HepG2 (cell line): ENCODE measurements around the gene FRK. TPM values are rescaled to one million over a fixed set of nuclear protein-coding genes. Genes with fewer than 3 reads are reported as not detected.

Experiments used
- ARID3A ChIP-seq: IDR thresholded peaks from 2 replicates; pipeline ENCODE4 v1.6.1; 2012; ENCODE audit warnings: low read depth, low read length, improper control_type of control experiment
- ATRX ChIP-seq: sonication (generic); formaldehyde crosslinking; IDR thresholded peaks from 2 replicates; pipeline ENCODE4 v1.4.0; 2020; ENCODE audit warnings: missing genetic modification reagents, borderline replicate concordance
- BRCA1 ChIP-seq: sonication (generic); formaldehyde crosslinking; IDR thresholded peaks from 2 replicates; pipeline ENCODE4 v1.4.0; 2020; ENCODE audit warnings: missing genetic modification reagents
- ETV6 ChIP-seq: sonication (generic); formaldehyde crosslinking; conservative IDR thresholded peaks from 2 replicates; pipeline ENCODE4 v1.4.0; 2020; ENCODE audit warnings: missing genetic modification reagents
- FOXP4 ChIP-seq: sonication (generic); formaldehyde crosslinking; IDR thresholded peaks from 2 replicates; pipeline ENCODE4 v1.4.0; 2020; ENCODE audit warnings: missing genetic modification reagents
- HMG20B ChIP-seq: conservative IDR thresholded peaks from 2 replicates; pipeline ENCODE4 v1.6.1; 2016; ENCODE audit warnings: missing genetic modification reagents, missing compliant biosample characterization
- MED8 ChIP-seq: sonication (generic); formaldehyde crosslinking; IDR thresholded peaks from 2 replicates; pipeline ENCODE4 v1.8.1; 2023; ENCODE audit warnings: mild to moderate bottlenecking, missing genetic modification reagents; ENCODE audit not compliant: insufficient replicate concordance
- PITX1 ChIP-seq: sonication (generic); formaldehyde crosslinking; IDR thresholded peaks from 2 replicates; pipeline ENCODE4 v1.5.1; 2020; ENCODE audit warnings: mild to moderate bottlenecking, missing genetic modification reagents
- PRPF4 ChIP-seq: fragments of 200-400 bp; formaldehyde crosslinking; IDR thresholded peaks from 2 replicates; pipeline ENCODE4 v1.6.1; 2016; ENCODE audit warnings: low read length, low read depth; ENCODE audit not compliant: poor library complexity, severe bottlenecking
- RAD51 ChIP-seq: fragments of 450-650 bp; IDR thresholded peaks from 2 replicates; pipeline ENCODE4 v1.6.1; 2016; ENCODE audit warnings: borderline replicate concordance
- SSRP1 ChIP-seq: IDR thresholded peaks from 2 replicates; pipeline ENCODE4 v1.6.1; 2016; ENCODE audit warnings: control low read depth
- ZFP36L1 ChIP-seq: sonication (generic); formaldehyde crosslinking; IDR thresholded peaks from 2 replicates; pipeline ENCODE4 v1.8.0; 2022; ENCODE audit warnings: mild to moderate bottlenecking, missing genetic modification reagents, moderate library complexity
- ZNF143 ChIP-seq: sonication (generic); formaldehyde crosslinking; IDR thresholded peaks from 2 replicates; pipeline ENCODE4 v1.4.0; 2020; ENCODE audit warnings: missing genetic modification reagents
- ZNF460 ChIP-seq: sonication (generic); formaldehyde crosslinking; IDR thresholded peaks from 2 replicates; pipeline ENCODE4 v1.5.1; 2020; ENCODE audit warnings: missing genetic modification reagents, mild to moderate bottlenecking, borderline replicate concordance
- ZNF513 ChIP-seq: sonication (generic); formaldehyde crosslinking; conservative IDR thresholded peaks from 2 replicates; pipeline ENCODE4 v1.5.0; 2020; ENCODE audit warnings: missing genetic modification reagents
- ZNF646 ChIP-seq: sonication (generic); formaldehyde crosslinking; IDR thresholded peaks from 2 replicates; pipeline ENCODE4 v1.9.0; 2021; ENCODE audit warnings: mild to moderate bottlenecking, missing genetic modification reagents
- ZSCAN20 ChIP-seq: sonication (generic); formaldehyde crosslinking; IDR thresholded peaks from 2 replicates; pipeline ENCODE4 v1.4.0; 2020; ENCODE audit warnings: missing genetic modification reagents, mild to moderate bottlenecking, borderline replicate concordance
- polyA plus RNA-seq, 8 experiments: library from polyadenylated mRNA; depleted of rRNA in 3 of 8; stranded (reverse) in 7 of 8; unstranded in 1 of 8; fragments of >200 nt; fragmentation: Illumina TruSeq in 4 of 8; extraction: Trizol in 4 of 8; gene quantifications; 2 replicates each; pipeline versions ENCODE4 v1.2.1 to v1.2.3, GENCODE V29; 2011 to 2016; ENCODE audit warnings: low read depth in 4 of 8, missing spikeins in 1 of 8, mixed read lengths in 1 of 8; ENCODE audit not compliant: insufficient read depth in 1 of 8
- total RNA-seq, 5 experiments: library from RNA; depleted of rRNA; stranded (reverse); fragments of >200 nt; fragmentation: Illumina TruSeq; extraction: Trizol; gene quantifications; 2 replicates each; pipeline ENCODE4 v1.2.3, GENCODE V29; 2016; ENCODE audit warnings: low read depth in 1 of 5

FRK gene
- total and polyA plus RNA-seq, 2 of the 13 experiments (the other 11 are each of a cell fraction or from before 2014, with no cell fraction given), result 1.3 to 2.9 TPM

- TF ChIP-seq HMG20B (CRISPR knock-in tag) (peak; percentile 60), ARID3A (0 out of 2 replicates have a peak, but pooled peaks have one; percentile 13), ZFP36L1 (CRISPR knock-in tag) (peak; percentile 48; the same call in 1 of the 2 replicates), ZNF646 (no peak), ETV6 (no peak; the same call in 1 of the 2 replicates), PRPF4 (no peak), FOXP4 (peak; percentile 77), RAD51 (no peak), ZSCAN20 (CRISPR knock-in tag) (peak; percentile 98), ATRX (CRISPR knock-in tag) (no peak), ZNF460 (CRISPR knock-in tag) (no peak), MED8 (peak; percentile 85), PITX1 (CRISPR knock-in tag) (peak; percentile 64), ZNF513 (CRISPR knock-in tag) (no peak; the same call in 1 of the 2 replicates), SSRP1 (CRISPR knock-in tag) (no peak), BRCA1 (peak; percentile 97), ZNF143 (CRISPR knock-in tag) (peak; percentile 56)
Measured at GRCh38 chr6:116100419-116101301, 40.0 kb upstream of the FRK start, which contains the start of gene NT5DC1 (continued).
